ENCODE measurements around the gene CD3G.

Gene CD3G

DNA sequence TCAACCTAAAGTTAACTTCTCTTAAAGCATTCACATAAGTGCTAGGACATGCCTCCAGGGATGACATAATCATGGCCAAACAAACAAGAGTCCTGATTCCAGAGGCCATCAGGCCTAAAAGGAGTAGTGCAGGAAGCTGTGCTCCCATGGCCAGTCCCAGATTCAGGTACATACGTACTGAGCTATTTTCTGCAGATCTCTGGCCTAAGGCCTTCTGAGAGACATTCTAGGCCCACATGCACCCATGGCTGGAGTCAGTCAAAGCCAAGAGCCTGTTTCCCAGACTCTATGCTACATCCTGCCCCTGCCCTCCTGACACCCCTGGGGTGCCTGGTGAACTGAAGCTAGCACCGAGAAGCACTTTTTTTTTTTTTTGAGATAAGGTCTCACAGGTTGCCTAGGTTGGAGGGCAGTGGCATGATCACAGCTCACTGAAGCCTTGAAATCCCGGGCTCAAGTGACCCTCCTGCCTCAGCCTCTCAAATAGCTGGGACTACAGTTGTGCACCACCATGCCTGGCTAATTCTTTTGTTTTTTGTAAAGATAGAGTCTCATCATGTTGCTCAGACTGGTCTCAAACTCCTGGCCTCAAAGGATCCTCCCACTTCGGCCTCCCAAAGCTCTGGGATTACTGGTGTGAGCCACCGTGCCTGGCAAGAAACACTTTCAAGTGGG lies 2.2 kb upstream of the CD3G start:
- no peaks in the 10 kb centered on the region for H3K9me3 Mint-ChIP-seq
- no peaks in the 10 kb centered on the region for H3K36me3 Mint-ChIP-seq (ENCODE audit: low read depth)
- intact Hi-C loops (cut with micrococcal nuclease): no loop called here
- H3K4me3 Mint-ChIP-seq: no peak overlapping the region
- H3K27me3 Mint-ChIP-seq: peaks cover 12% of the 10 kb centered on the region
- H3K4me1 Mint-ChIP-seq (ENCODE audit: low read depth): peaks cover 13% of the 10 kb centered on the region
- no peak overlapping the region for H3K27ac Mint-ChIP-seq

DNA sequence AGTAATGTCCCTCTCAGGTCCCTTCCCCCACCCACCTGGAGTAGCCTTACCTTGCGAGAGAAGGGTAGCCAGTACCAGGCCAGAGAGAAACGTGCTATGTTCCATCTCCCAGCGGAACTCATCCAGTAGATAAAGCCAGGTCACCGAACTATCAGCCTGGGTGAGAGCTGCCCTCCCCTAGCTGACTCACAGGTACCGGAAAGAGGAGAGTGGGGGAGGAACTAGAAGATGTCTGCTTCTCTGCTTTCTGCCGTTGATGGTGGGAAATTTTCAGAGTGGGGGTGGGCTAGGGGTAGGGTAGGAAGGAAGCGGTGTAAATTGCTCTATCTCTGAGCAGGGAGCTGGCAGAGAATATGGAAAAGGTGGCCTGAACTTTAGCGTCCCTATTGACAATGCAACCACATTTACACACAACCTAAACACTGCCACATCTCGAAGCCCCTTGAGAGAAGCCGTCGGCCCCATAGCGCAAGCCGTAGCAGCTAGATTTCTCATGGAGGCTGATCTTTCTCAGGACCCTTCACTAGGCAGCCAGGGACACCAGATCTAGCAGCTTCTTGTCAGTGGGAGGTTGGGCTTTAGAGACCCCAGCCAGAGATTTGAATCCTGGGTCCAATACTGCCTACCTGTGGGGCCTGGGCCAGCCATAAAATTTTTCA lies 1.5 kb upstream of the CD3G start, which contains the start of gene CD3D:
TSS of gene CD3D (minus strand) at position 203 of the 659 bp plus-strand sequence. CDS start at position 105, 98 bp downstream.
- Mint-ChIP-seq H3K36me3 (ENCODE audit: low read depth) (no peaks in the 10 kb centered on the region), H3K4me1 (ENCODE audit: low read depth) (peaks cover 13% of the 10 kb centered on the region), H3K9me3 (no peaks in the 10 kb centered on the region), H3K27me3 (peaks cover 15% of the 10 kb centered on the region), H3K4me3 (no peak within 1 kb of the TSS), H3K27ac (no peak within 1 kb of the TSS)
- intact Hi-C loops (cut with micrococcal nuclease): no loop called here

- Mint-ChIP-seq H3K27me3 (peaks cover 16% of the 10 kb centered on the region), H3K27ac (no peak overlapping the region), H3K36me3 (ENCODE audit: low read depth) (no peaks in the 10 kb centered on the region), H3K4me1 (ENCODE audit: low read depth) (peaks cover 13% of the 10 kb centered on the region), H3K9me3 (no peaks in the 10 kb centered on the region), H3K4me3 (no peak overlapping the region)
- intact Hi-C loops (cut with micrococcal nuclease): no loop called here
Observed at GRCh38 chr11:118343248-118343647, 896 bp upstream of the CD3G start.

- Mint-ChIP-seq H3K27me3 (peaks cover 25% of the 10 kb centered on the region), H3K4me1 (ENCODE audit: low read depth) (peaks cover 8% of the 10 kb centered on the region), H3K4me3 (no peak overlapping the region), H3K36me3 (ENCODE audit: low read depth) (no peaks in the 10 kb centered on the region), H3K9me3 (no peaks in the 10 kb centered on the region), H3K27ac (no peak overlapping the region)
- intact Hi-C loops (cut with micrococcal nuclease): no loop called here
Observed at GRCh38 chr11:118349475-118349874, 5.3 kb downstream of the CD3G start.

- no peaks in the 10 kb centered on the region for H3K9me3 Mint-ChIP-seq
- H3K27me3 Mint-ChIP-seq: peaks cover 17% of the 10 kb centered on the region
- H3K36me3 Mint-ChIP-seq (ENCODE audit: low read depth): no peaks in the 10 kb centered on the region
- no peak overlapping the region for H3K4me3 Mint-ChIP-seq
- intact Hi-C loops (cut with micrococcal nuclease): loop anchor here (5.0 kb wide), 1 partner anchor 156 kb away; no protein-coding TSS in a partner anchor
- H3K4me1 Mint-ChIP-seq (ENCODE audit: low read depth): no peaks in the 10 kb centered on the region
- H3K27ac Mint-ChIP-seq: no peak overlapping the region
Observed at GRCh38 chr11:118353084-118353710, 9.1 kb downstream of the CD3G start.

- intact Hi-C loops (cut with micrococcal nuclease): loop anchor here (2.0 kb wide), 1 partner anchor 215 kb away; no protein-coding TSS in a partner anchor
- H3K9me3 Mint-ChIP-seq: no peaks in the 10 kb centered on the region
- H3K27me3 Mint-ChIP-seq: peaks cover 5% of the 10 kb centered on the region
- H3K36me3 Mint-ChIP-seq (ENCODE audit: low read depth): peaks cover 24% of the 10 kb centered on the region
- no peak overlapping the region for H3K27ac Mint-ChIP-seq
- peaks cover 42% of the 10 kb centered on the region for H3K4me1 Mint-ChIP-seq (ENCODE audit: low read depth)
- no peak overlapping the region for H3K4me3 Mint-ChIP-seq
Observed at GRCh38 chr11:118358071-118358470, 13.9 kb downstream of the CD3G start.

DNA sequence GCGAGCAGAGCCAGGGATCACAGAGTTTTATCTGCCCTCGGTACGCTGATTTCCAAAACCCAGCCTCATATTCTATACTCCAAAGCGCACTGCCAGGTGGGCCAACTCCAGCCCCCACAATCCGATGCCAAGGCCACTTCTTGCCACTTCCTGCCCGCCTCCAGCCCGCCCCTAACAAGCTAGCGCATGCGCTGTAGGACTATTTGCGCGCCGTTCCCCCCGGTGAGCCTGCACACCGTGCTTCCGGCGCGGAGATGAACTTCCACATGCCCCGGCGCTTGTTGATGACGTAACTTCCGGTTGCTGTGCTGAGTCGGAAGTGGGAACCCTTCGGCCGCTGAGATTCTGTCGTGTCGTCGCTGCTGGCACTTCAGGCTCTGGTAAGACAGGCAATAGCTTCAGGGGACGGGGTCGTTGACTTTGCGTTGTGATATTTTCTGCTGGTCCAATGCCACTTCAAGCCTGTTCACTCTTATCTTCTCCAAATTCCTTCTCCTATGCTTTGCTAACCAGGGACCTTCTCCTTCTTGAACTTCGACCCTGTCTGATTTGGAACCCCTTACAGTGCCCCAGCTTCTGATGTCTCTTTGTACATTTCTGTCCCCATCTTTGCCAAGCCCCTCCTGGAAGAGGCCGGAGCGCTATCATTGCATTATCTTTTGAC lies 15.3 kb downstream of the CD3G start, which contains the start of gene UBE4A:
TSS of gene UBE4A (plus strand) at position 306 of the 664 bp plus-strand sequence. CDS start 5,481 bp downstream, outside the sequence.
- Mint-ChIP-seq H3K4me1 (ENCODE audit: low read depth) (peaks cover 47% of the 10 kb centered on the region), H3K27me3 (peaks cover 5% of the 10 kb centered on the region), H3K4me3 (peak within 1 kb of the TSS; percentile 93)

DNA sequence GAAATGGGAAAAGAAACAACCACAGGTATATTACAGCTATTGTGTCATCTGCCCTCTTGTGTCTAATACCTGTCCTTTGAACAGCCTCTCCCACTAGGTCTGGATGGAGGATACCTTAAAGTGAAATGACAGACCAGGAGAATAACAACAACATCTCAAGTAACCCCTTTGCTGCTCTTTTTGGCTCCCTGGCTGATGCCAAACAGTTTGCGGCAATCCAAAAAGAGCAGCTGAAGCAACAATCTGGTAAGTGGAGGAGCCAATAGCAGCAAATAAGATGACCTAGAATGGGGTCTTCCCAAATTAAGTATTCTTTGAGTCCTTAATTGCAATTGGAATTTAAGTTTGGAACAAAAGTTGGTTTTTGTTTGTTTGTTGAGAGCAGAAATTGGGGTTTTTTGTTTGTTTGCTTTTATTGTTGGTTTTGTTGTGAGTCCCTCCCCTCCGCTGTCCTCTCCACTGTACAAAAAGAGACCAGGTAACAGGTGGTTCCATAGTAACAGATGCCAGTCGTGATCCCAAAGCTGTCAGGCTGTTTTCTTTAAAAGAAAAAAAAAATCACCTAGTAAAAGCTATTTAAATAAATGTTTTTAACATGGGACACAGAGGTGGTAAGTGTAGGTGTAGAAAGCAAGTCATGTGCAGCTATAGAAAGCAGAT lies 20.9 kb downstream of the CD3G start:
- H3K4me3 Mint-ChIP-seq: no peak overlapping the region
- no peaks in the 10 kb centered on the region for H3K9me3 Mint-ChIP-seq
- peaks cover 81% of the 10 kb centered on the region for H3K36me3 Mint-ChIP-seq (ENCODE audit: low read depth)
- intact Hi-C loops (cut with micrococcal nuclease): no loop called here
- H3K27me3 Mint-ChIP-seq: no peaks in the 10 kb centered on the region
- no peak overlapping the region for H3K27ac Mint-ChIP-seq
- H3K4me1 Mint-ChIP-seq (ENCODE audit: low read depth): peaks cover 33% of the 10 kb centered on the region

More for the DNA sequence above, 15.3 kb downstream of the CD3G start, which contains the start of gene UBE4A:
- peaks cover 35% of the 10 kb centered on the region for H3K36me3 Mint-ChIP-seq (ENCODE audit: low read depth)
- peak within 1 kb of the TSS; percentile 93 for H3K27ac Mint-ChIP-seq
- no peaks in the 10 kb centered on the region for H3K9me3 Mint-ChIP-seq
- intact Hi-C loops (cut with micrococcal nuclease): loop anchor here (2.0 kb wide), 1 partner anchor 217 kb away; no protein-coding TSS in a partner anchor

DNA sequence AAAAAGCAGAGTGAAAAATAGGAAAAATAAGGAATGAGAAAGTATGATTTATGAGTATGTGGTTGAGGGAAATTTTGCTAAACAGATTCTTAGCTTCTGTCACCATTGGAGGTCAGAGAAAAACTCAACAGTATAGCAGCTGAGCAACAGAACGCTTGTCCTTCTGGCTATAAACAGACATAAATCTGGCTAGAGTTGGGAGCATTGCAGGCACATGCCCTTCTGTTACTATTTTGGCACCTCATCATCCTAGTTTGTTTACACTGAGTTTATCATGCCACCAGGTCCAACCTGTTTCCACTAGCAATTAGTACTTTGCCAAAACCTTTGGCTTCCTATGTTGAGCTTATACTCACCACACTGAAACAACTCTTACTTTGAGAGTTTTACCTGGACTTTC lies 22.1 kb downstream of the CD3G start:
- H3K36me3 Mint-ChIP-seq (ENCODE audit: low read depth): peaks cover 93% of the 10 kb centered on the region
- intact Hi-C loops (cut with micrococcal nuclease): no loop called here
- no peak overlapping the region for H3K4me3 Mint-ChIP-seq
- H3K27ac Mint-ChIP-seq: no peak overlapping the region
- H3K9me3 Mint-ChIP-seq: no peaks in the 10 kb centered on the region
- no peaks in the 10 kb centered on the region for H3K27me3 Mint-ChIP-seq
- peaks cover 22% of the 10 kb centered on the region for H3K4me1 Mint-ChIP-seq (ENCODE audit: low read depth)

GRCh38 chr11:118370774-118371173 lies 26.6 kb downstream of the CD3G start:
- H3K27me3 Mint-ChIP-seq: no peaks in the 10 kb centered on the region
- H3K27ac Mint-ChIP-seq: no peak overlapping the region
- intact Hi-C loops (cut with micrococcal nuclease): no loop called here
- H3K36me3 Mint-ChIP-seq (ENCODE audit: low read depth): peaks cover 99% of the 10 kb centered on the region
- no peaks in the 10 kb centered on the region for H3K9me3 Mint-ChIP-seq
- no peak overlapping the region for H3K4me3 Mint-ChIP-seq
- H3K4me1 Mint-ChIP-seq (ENCODE audit: low read depth): no peaks in the 10 kb centered on the region

GRCh38 chr11:118373263-118373662 lies 29.1 kb downstream of the CD3G start:
- no peaks in the 10 kb centered on the region for H3K9me3 Mint-ChIP-seq
- H3K36me3 Mint-ChIP-seq (ENCODE audit: low read depth): peaks cover 100% of the 10 kb centered on the region
- H3K4me3 Mint-ChIP-seq: no peak overlapping the region
- no peaks in the 10 kb centered on the region for H3K27me3 Mint-ChIP-seq
- H3K4me1 Mint-ChIP-seq (ENCODE audit: low read depth): no peaks in the 10 kb centered on the region
- intact Hi-C loops (cut with micrococcal nuclease): no loop called here
- no peak overlapping the region for H3K27ac Mint-ChIP-seq

GRCh38 chr11:118373871-118374270 lies 29.7 kb downstream of the CD3G start:
- Mint-ChIP-seq H3K27ac (no peak overlapping the region), H3K9me3 (no peaks in the 10 kb centered on the region), H3K36me3 (ENCODE audit: low read depth) (peaks cover 100% of the 10 kb centered on the region), H3K4me1 (ENCODE audit: low read depth) (no peaks in the 10 kb centered on the region), H3K4me3 (no peak overlapping the region), H3K27me3 (no peaks in the 10 kb centered on the region)
- intact Hi-C loops (cut with micrococcal nuclease): no loop called here

DNA sequence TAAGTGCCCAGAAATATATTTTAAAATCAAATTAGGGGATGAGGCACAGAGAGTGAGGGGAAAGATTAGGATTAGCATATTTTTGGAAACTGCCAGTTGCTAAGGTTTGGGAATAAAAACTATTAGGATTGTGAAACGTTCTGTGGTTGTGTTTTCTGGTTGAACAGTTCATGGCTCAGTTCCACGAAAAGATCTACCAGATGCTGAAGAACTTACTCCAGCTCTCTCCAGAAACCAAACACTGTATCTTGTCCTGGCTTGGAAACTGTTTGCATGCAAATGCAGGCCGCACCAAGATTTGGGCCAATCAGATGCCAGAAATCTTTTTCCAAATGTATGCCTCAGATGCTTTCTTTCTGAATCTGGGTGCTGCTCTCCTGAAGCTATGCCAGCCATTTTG lies 30.6 kb downstream of the CD3G start:
- H3K36me3 Mint-ChIP-seq (ENCODE audit: low read depth): peaks cover 100% of the 10 kb centered on the region
- no peaks in the 10 kb centered on the region for H3K27me3 Mint-ChIP-seq
- no peak overlapping the region for H3K27ac Mint-ChIP-seq
- H3K4me3 Mint-ChIP-seq: no peak overlapping the region
- no peaks in the 10 kb centered on the region for H3K4me1 Mint-ChIP-seq (ENCODE audit: low read depth)
- intact Hi-C loops (cut with micrococcal nuclease): no loop called here
- no peaks in the 10 kb centered on the region for H3K9me3 Mint-ChIP-seq

Data from dendritic cell treated with granulocyte-macrophage colony-stimulating factor and Interleukin-4, amounts not matched to agents 40 ng/mL and 50 ng/mL, for 4 days (primary cell).